Endothelial cell of umbilical vein (primary cell): Measurements from ENCODE around the gene PPP4C. TPM values are rescaled to one million over a fixed set of nuclear protein-coding genes. Genes with fewer than 3 reads are reported as not detected.

Source experiments
- BruUV-seq: library from RNA; stranded (reverse); fragments of 400-500 nt; replicated peaks from 2 replicates; lab custom pipeline; 2021; lab: Mats Ljungman, UMichigan
- CTCF ChIA-PET: fragments of 300-600, 350-600 bp; sonication (Branson Sonifier 250); formaldehyde crosslinking; loops from one replicate; lab custom pipeline; 2021; ENCODE audit warnings: antibody characterized with exemption, inconsistent platforms; lab: Charles Lee
- POLR2A ChIA-PET: fragments of 300-600, 350-600 bp; sonication (Branson Sonifier 250); formaldehyde crosslinking; loops from one replicate; lab custom pipeline; 2021; ENCODE audit warnings: antibody characterized with exemption, inconsistent platforms; lab: Charles Lee
- DNase-seq: peaks from one replicate; pipeline ENCODE4 v3.0.0-alpha.2; 2011; ENCODE audit warnings: low read depth, low spot score
- FAIRE-seq: peaks from 2 replicates; lab custom pipeline; 2011; peaks lifted over from hg19 to GRCh38; lab: Jason Lieb, UNC
- H2AFZ ChIP-seq: 2 replicates; pipeline ENCODE4 v1.6.0; 2012; ENCODE audit warnings: low read depth, low read length, control low read depth, inconsistent platforms
- H3K27ac ChIP-seq: 2 replicates; pipeline ENCODE4 v1.5.1; 2011; ENCODE audit warnings: low read depth, mild to moderate bottlenecking, control low read depth, low read length, moderate library complexity; ENCODE audit not compliant: insufficient read depth
- H3K27me3 ChIP-seq, 2 experiments: 2 replicates each; pipeline versions ENCODE4 v1.6.0 to v1.6.1; 2011; ENCODE audit warnings: low read length in 2 of 2, mixed read lengths in 1 of 2; ENCODE audit not compliant: control insufficient read depth in 2 of 2, insufficient read depth in 2 of 2
- H3K36me3 ChIP-seq, 2 experiments: 2 replicates in 1 of 2; 3 replicates in 1 of 2; pipeline ENCODE4 v1.5.1; 2011; ENCODE audit warnings: low read length in 2 of 2, mild to moderate bottlenecking in 1 of 2, moderate library complexity in 1 of 2; ENCODE audit not compliant: control insufficient read depth in 2 of 2, insufficient read depth in 2 of 2; ENCODE audit errors: extremely low read depth in 1 of 2
- H3K4me1 ChIP-seq: 3 replicates; pipeline ENCODE4 v1.5.1; 2011; ENCODE audit warnings: mild to moderate bottlenecking, low read length; ENCODE audit not compliant: control insufficient read depth, insufficient read depth; ENCODE audit errors: extremely low read depth
- H3K4me2 ChIP-seq: 2 replicates; pipeline ENCODE4 v1.6.1; 2011; ENCODE audit warnings: low read length, control low read depth, mixed read lengths; ENCODE audit not compliant: insufficient read depth
- H3K4me3 ChIP-seq, 3 experiments: fragments of 200-600 bp in 1 of 3; sonication (generic), shearing (Covaris generic) in 1 of 3; replicated peaks in 1 of 3; 2 replicates each; pipeline ENCODE4 v1.5.1; 2011 to 2016; ENCODE audit warnings: control low read depth in 3 of 3, low read length in 3 of 3, mild to moderate bottlenecking in 2 of 3, inconsistent platforms in 1 of 3, low read depth in 1 of 3, moderate library complexity in 1 of 3; ENCODE audit not compliant: insufficient read depth in 1 of 3
- H3K79me2 ChIP-seq: 2 replicates; pipeline ENCODE4 v1.6.0; 2012; ENCODE audit warnings: low read length, inconsistent platforms; ENCODE audit not compliant: control insufficient read depth, insufficient read depth
- H3K9ac ChIP-seq: replicated peaks from 2 replicates; pipeline ENCODE3; 2011; ENCODE audit warnings: low read length, control low read depth; ENCODE audit not compliant: insufficient read depth; ENCODE audit errors: extremely low read depth
- H3K9me1 ChIP-seq: replicated peaks from 3 replicates; pipeline ENCODE4 v1.6.0; 2011; ENCODE audit warnings: mild to moderate bottlenecking, low read length; ENCODE audit not compliant: control insufficient read depth, insufficient read depth; ENCODE audit errors: extremely low read depth
- H3K9me3 ChIP-seq: replicated peaks from 2 replicates; pipeline ENCODE4 v1.5.1; 2012; ENCODE audit warnings: low read length, inconsistent platforms; ENCODE audit not compliant: control insufficient read depth, insufficient read depth
- H4K20me1 ChIP-seq: replicated peaks from 2 replicates; pipeline ENCODE3; 2011; ENCODE audit warnings: mild to moderate bottlenecking, low read length; ENCODE audit not compliant: control insufficient read depth, insufficient read depth; ENCODE audit errors: extremely low read depth
- CTCF ChIP-seq, 2 donors: IDR thresholded peaks; 1 replicate in 1 of 2; 2 replicates in 1 of 2; pipeline ENCODE4 v1.5.1; 2011; ENCODE audit warnings: low read length in 2 of 2, mild to moderate bottlenecking in 2 of 2, moderate library complexity in 2 of 2, control low read depth in 1 of 2, inconsistent platforms in 1 of 2, low read depth in 1 of 2; ENCODE audit not compliant: insufficient read depth in 1 of 2; ENCODE audit errors: extremely low read depth in 1 of 2
- EZH2 ChIP-seq: IDR thresholded peaks from 2 replicates; pipeline ENCODE4 v1.6.1; 2012; ENCODE audit warnings: borderline replicate concordance, low read depth, mild to moderate bottlenecking, moderate library complexity, low read length, inconsistent platforms; ENCODE audit not compliant: severe bottlenecking
- FOS ChIP-seq: IDR thresholded peaks from 2 replicates; pipeline ENCODE4 v1.6.1; 2011; ENCODE audit warnings: mild to moderate bottlenecking, low read length, moderate library complexity, borderline replicate concordance; ENCODE audit not compliant: insufficient read depth
- GATA2 ChIP-seq: IDR thresholded peaks from 2 replicates; pipeline ENCODE4 v1.7.0; 2011; ENCODE audit warnings: low read depth, mild to moderate bottlenecking, moderate library complexity, mixed read lengths, low read length; ENCODE audit not compliant: insufficient read length, insufficient read depth
- JUN ChIP-seq: IDR thresholded peaks from 2 replicates; pipeline ENCODE4 v1.6.1; 2011; ENCODE audit warnings: borderline replicate concordance, low read depth; ENCODE audit not compliant: insufficient read length, insufficient read depth
- POLR2A ChIP-seq: IDR thresholded peaks from 2 replicates; pipeline ENCODE4 v1.6.1; 2012; ENCODE audit warnings: low read depth, mild to moderate bottlenecking, control low read depth, low read length
- POLR2AphosphoS5 ChIP-seq: IDR thresholded peaks from 2 replicates; pipeline ENCODE4 v1.6.1; 2012; ENCODE audit warnings: low read depth, mild to moderate bottlenecking, control low read depth, low read length, moderate library complexity; ENCODE audit not compliant: insufficient read depth
- dilution Hi-C: fragments of 300-500 bp; cut with MboI; formaldehyde crosslinking; loops from one replicate; pipeline ENCODE4 v1.15.0; 2019; ENCODE audit warnings: low sequenced_read_pairs; ENCODE audit not compliant: extremely low pct_ligation_motif_present
- intact Hi-C: fragments of 100-400 bp; cut with micrococcal nuclease; formaldehyde crosslinking; loops from one replicate; pipeline ENCODE4 v1.10.0; 2022
- polyA plus RNA-seq, 4 experiments: library from polyadenylated mRNA; depleted of rRNA in 3 of 4; stranded (reverse) in 3 of 4; unstranded in 1 of 4; fragments of >200 nt; gene quantifications; 2 replicates each; pipeline versions ENCODE4 v1.2.1 to v1.2.3, GENCODE V29; 2011 to 2012; ENCODE audit warnings: missing spikeins in 1 of 4
- total RNA-seq: library from RNA; stranded (reverse); gene quantifications from 2 replicates; pipeline ENCODE4 v1.2.3, GENCODE V29; 2021
- TF ChIP-seq, protein P1 (sequence below): IDR thresholded peaks from 2 replicates; pipeline ENCODE4 v1.6.1; 2011; ENCODE audit not compliant: insufficient read depth, insufficient read length

The PPP4C gene
- total and polyA plus RNA-seq, 2 donors (not counting 3 experiments of a cell fraction or from before 2014, with no cell fraction given) = 167 to 327 TPM

DNA sequence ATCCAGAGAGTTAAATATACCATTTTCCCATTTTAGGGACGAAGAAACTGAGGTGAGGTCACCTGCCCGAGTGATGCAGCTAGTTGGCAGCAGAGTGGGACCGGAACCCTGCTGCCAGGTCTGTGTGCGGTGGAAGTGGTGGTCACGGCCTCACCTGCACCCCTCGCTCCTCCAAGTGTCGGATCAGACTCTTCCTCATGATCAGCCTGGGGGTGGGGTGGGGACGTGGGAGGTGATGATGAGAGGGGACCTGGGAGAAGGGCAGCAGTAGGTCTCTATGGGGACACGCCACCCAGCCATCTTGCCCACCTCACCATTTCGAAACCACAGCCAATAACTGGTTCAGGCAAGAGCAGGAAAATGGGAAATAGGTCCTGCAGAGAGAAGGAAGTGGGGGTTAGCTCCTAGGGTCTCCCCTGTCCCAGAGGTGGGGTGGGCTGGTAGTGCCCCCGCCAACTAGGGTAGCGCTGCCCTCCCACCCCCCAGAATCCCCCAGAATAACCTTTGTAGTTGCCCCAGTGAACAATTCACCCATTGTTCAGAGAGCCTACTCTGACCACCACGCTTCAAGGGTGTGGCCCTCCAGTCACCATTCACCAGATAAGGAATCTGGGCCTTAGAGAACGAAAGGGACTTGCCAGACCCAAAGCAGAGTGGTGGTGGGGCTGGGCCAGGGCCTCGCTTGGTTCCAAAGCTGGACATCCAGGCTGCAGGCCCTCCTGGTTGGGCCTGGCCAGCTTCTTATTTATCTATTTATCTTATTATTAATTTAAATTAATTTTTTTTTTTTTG lies 32.5 kb downstream of the PPP4C start:
- no peak overlapping the region for H3K9ac ChIP-seq
- no TSS peak for BruUV-seq
- TF ChIP-seq EZH2 (no peak), FOS (no peak), POLR2A (no peak), POLR2AphosphoS5 (no peak), CTCF (IDR thresholded peaks at IDR 0.05; ENCODE audit: extremely low read depth in 1 of 2, insufficient read depth in 1 of 2, low read depth in 1 of 2, low read length in 2 of 2) (no peak), JUN (no peak), GATA2 (no peak)
- TF ChIP-seq, protein P1, sequence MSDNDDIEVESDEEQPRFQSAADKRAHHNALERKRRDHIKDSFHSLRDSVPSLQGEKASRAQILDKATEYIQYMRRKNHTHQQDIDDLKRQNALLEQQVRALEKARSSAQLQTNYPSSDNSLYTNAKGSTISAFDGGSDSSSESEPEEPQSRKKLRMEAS = no peak
- ChIA-PET POLR2A (no interaction called here), CTCF (interaction anchor here (0.7 to 6.2 kb wide), 2 partner anchors 9 to 16 kb away, joined by 3 to 52 read pairs; partner anchors contain the start of gene TBX6)
- no peaks in the 10 kb centered on the region for H3K79me2 ChIP-seq
- dilution Hi-C loops (no loop called here), intact Hi-C loops (no loop called here)
- FAIRE-seq (no peak), DNase-seq (no peak)
- H3K4me2 ChIP-seq = no peak overlapping the region
- no peaks in the 10 kb centered on the region for H3K4me1 ChIP-seq
- H3K27me3 ChIP-seq = no peaks in the 10 kb centered on the region
- no peaks in the 10 kb centered on the region for H3K9me1 ChIP-seq
- H4K20me1 ChIP-seq = no peaks in the 10 kb centered on the region
- no peak overlapping the region for H3K27ac ChIP-seq
- H3K36me3 ChIP-seq = peaks cover 7 to 39% of the 10 kb centered on the region in 2 experiments
- H3K4me3 ChIP-seq = no peak overlapping the region
- no peak overlapping the region for H2AFZ ChIP-seq
- no peaks in the 10 kb centered on the region for H3K9me3 ChIP-seq
